B cell (primary cell): ENCODE measurements around the gene HMX2. TPM values are rescaled to one million over a fixed set of nuclear protein-coding genes. Genes with fewer than 3 reads are reported as not detected.

Experiments used
- ATAC-seq: fragments of 200-7000 bp; cut with Tn5 transposase; one replicate; pipeline ENCODE4 v1.10.0; 2021; ENCODE audit warnings: low read depth, mild to moderate bottlenecking, moderate number of reproducible peaks, moderate library complexity
- CTCF ChIA-PET: fragments of 350-600 bp; sonication (Branson Sonifier 250); formaldehyde crosslinking; loops from one replicate; lab custom pipeline; 2021; ENCODE audit warnings: antibody characterized with exemption, inconsistent platforms; lab: Charles Lee
- POLR2A ChIA-PET: fragments of 350-600 bp; sonication (Branson Sonifier 250); formaldehyde crosslinking; loops from one replicate; lab custom pipeline; 2021; ENCODE audit warnings: antibody characterized with exemption; lab: Charles Lee
- DNase-seq: peaks from one replicate; pipeline ENCODE4 v3.0.0; 2013
- H2AFZ ChIP-seq: 2 replicates; pipeline ENCODE4 v1.6.1; 2012; ENCODE audit warnings: mild to moderate bottlenecking, low read depth, low read length; ENCODE audit not compliant: insufficient read depth, poor library complexity, severe bottlenecking
- H3K27ac ChIP-seq, 2 donors: 1 replicate in 1 of 2; 2 replicates in 1 of 2; pipeline ENCODE4 v1.5.1; 2012 to 2013; ENCODE audit warnings: low read length in 2 of 2, mild to moderate bottlenecking in 2 of 2, moderate library complexity in 1 of 2
- H3K27me3 ChIP-seq, 4 experiments: fragments of 200-600 bp in 1 of 4; sonication (generic) in 1 of 4; replicated peaks in 1 of 4; 1 replicate in 2 of 4; 2 replicates in 2 of 4; pipeline versions ENCODE4 v1.6.1 to v1.7.0; 2013 to 2016; ENCODE audit warnings: low read length in 3 of 4, mild to moderate bottlenecking in 2 of 4, mixed read lengths in 1 of 4, moderate library complexity in 1 of 4; ENCODE audit not compliant: insufficient read depth in 4 of 4, control insufficient read depth in 3 of 4; ENCODE audit errors: control extremely low read depth in 1 of 4
- H3K36me3 ChIP-seq, 2 experiments: replicated peaks in 1 of 2; 1 replicate in 1 of 2; 2 replicates in 1 of 2; pipeline versions ENCODE4 v1.6.1 to v1.7.1; 2013; ENCODE audit warnings: low read length in 1 of 2; ENCODE audit not compliant: insufficient read depth in 2 of 2, control insufficient read depth in 1 of 2; ENCODE audit errors: control extremely low read depth in 1 of 2, extremely low read depth in 1 of 2
- H3K4me1 ChIP-seq, 2 donors: fragments of 200-600 bp in 1 of 2; sonication (generic) in 1 of 2; 1 replicate in 1 of 2; 2 replicates in 1 of 2; pipeline versions ENCODE4 v1.5.1 to v1.6.1; 2013 to 2017; ENCODE audit warnings: low read length in 2 of 2; ENCODE audit not compliant: control insufficient read depth in 2 of 2, insufficient read depth in 2 of 2
- H3K4me2 ChIP-seq: replicated peaks from 2 replicates; pipeline ENCODE3; 2012; ENCODE audit warnings: mild to moderate bottlenecking, low read depth, low read length; ENCODE audit not compliant: poor library complexity, severe bottlenecking
- H3K4me3 ChIP-seq, 5 experiments: fragments of 200-600 bp in 1 of 5; sonication (generic) in 1 of 5; 1 replicate in 3 of 5; 2 replicates in 2 of 5; pipeline versions ENCODE4 v1.5.1 to v1.7.0; 2011 to 2016; ENCODE audit warnings: low read length in 4 of 5, mild to moderate bottlenecking in 4 of 5, low read depth in 2 of 5, control low read depth in 1 of 5, moderate library complexity in 1 of 5; ENCODE audit not compliant: insufficient read depth in 1 of 5; ENCODE audit errors: control extremely low read depth in 1 of 5, extremely low read depth in 1 of 5
- H3K79me2 ChIP-seq: fragments of 200-600 bp; sonication (generic); one replicate; pipeline ENCODE4 v1.6.0; 2016; ENCODE audit warnings: low read length; ENCODE audit not compliant: control insufficient read depth, insufficient read depth
- H3K9ac ChIP-seq: fragments of 200-600 bp; sonication (generic); 2 replicates; pipeline ENCODE4 v1.6.1; 2017; ENCODE audit warnings: mild to moderate bottlenecking, low read length, moderate library complexity
- H3K9me3 ChIP-seq, 3 donors: one replicate each; pipeline versions ENCODE4 v1.6.1 to v1.7.1; 2013; ENCODE audit warnings: low read length in 2 of 3; ENCODE audit not compliant: control insufficient read depth in 2 of 3, insufficient read depth in 1 of 3; ENCODE audit errors: control extremely low read depth in 1 of 3
- H4K20me1 ChIP-seq: 2 replicates; pipeline ENCODE4 v1.6.0; 2012; ENCODE audit warnings: mild to moderate bottlenecking, low read length; ENCODE audit not compliant: insufficient read depth, control insufficient read depth, poor library complexity, severe bottlenecking
- H3K27ac Mint-ChIP-seq: one replicate; pipeline ENCODE4 v1.8.0; 2021; ENCODE audit warnings: mixed read lengths
- H3K27me3 Mint-ChIP-seq: one replicate; pipeline ENCODE4 v1.8.0; 2021; ENCODE audit warnings: mixed read lengths
- H3K4me1 Mint-ChIP-seq: one replicate; pipeline ENCODE4 v1.8.0; 2021; ENCODE audit warnings: mixed read lengths
- H3K4me3 Mint-ChIP-seq: one replicate; pipeline ENCODE4 v1.8.0; 2021; ENCODE audit warnings: mixed read lengths
- H3K9me3 Mint-ChIP-seq: one replicate; pipeline ENCODE4 v1.8.0; 2022; ENCODE audit warnings: mixed read lengths; ENCODE audit not compliant: insufficient read depth
- CTCF ChIP-seq: fragments of 200-600 bp; IDR thresholded peaks from one replicate; pipeline ENCODE4 v1.8.0; 2022; ENCODE audit warnings: antibody characterized with exemption, mild to moderate bottlenecking
- EZH2 ChIP-seq: IDR thresholded peaks from 2 replicates; pipeline ENCODE4 v1.6.1; 2012; ENCODE audit warnings: borderline replicate concordance, low read depth, mild to moderate bottlenecking, moderate library complexity, low read length; ENCODE audit not compliant: insufficient read depth, poor library complexity, severe bottlenecking
- WGBS: methylation state at CpG from one replicate; pipeline ENCODE4 v1.1.5; 2013; ENCODE audit warnings: missing lambda C conversion rate; ENCODE audit not compliant: insufficient coverage; 5-methylcytosine and 5-hydroxymethylcytosine counted together
- intact Hi-C: fragments of 100-400 bp; cut with micrococcal nuclease; formaldehyde crosslinking; loops from one replicate; pipeline ENCODE4 v1.10.0; 2022
- polyA plus RNA-seq: library from polyadenylated mRNA; depleted of rRNA; stranded (reverse); fragments of >200 nt; gene quantifications from 2 replicates; pipeline ENCODE4 v1.2.3, GENCODE V29; 2012
- total RNA-seq, 2 donors: library from RNA; stranded (reverse); fragments of 120-200 nt in 1 of 2; gene quantifications; 1 replicate in 1 of 2; 2 replicates in 1 of 2; pipeline versions ENCODE4 v1.2.3 to v1.2.4, GENCODE V29; 2013 to 2022

Gene HMX2
- total and polyA plus RNA-seq, 2 donors (not counting 1 experiment from before 2014, with no cell fraction given): not detected

GRCh38 chr10:123194056-123194455, 46.1 kb downstream of the HMX2 start:
- WGBS: 96% methylated on average over 9 of the region's 9 CpGs
- intact Hi-C loops: no loop called here

More at GRCh38 chr10:123194056-123194455, 46.1 kb downstream of the HMX2 start:
- Histone ChIP-seq H3K36me3 (peaks cover 0 to 10% of the 10 kb centered on the region in 2 experiments), H3K9me3 (no peaks in the 10 kb centered on the region), H3K27ac (no peak overlapping the region), H3K4me2 (no peak overlapping the region), H3K79me2 (no peaks in the 10 kb centered on the region), H3K9ac (no peak overlapping the region), H3K4me3 (no peak overlapping the region), H3K4me1 (no peaks in the 10 kb centered on the region), H3K27me3 (no peaks in the 10 kb centered on the region), H2AFZ (no peak overlapping the region), H4K20me1 (no peaks in the 10 kb centered on the region)
- Mint-ChIP-seq H3K4me3 (no peak overlapping the region), H3K9me3 (no peaks in the 10 kb centered on the region), H3K4me1 (no peaks in the 10 kb centered on the region), H3K27ac (no peak overlapping the region), H3K27me3 (no peaks in the 10 kb centered on the region)
- ATAC-seq (no peak), DNase-seq (no peak)
- ChIA-PET POLR2A (no interaction called here), CTCF (no interaction called here)
- TF ChIP-seq EZH2 (no peak), CTCF (no peak)

Other genes with a start within 250 kb of the HMX2 start
- not detected in 2 replicates for gene FAM24A, start 237.5 kb upstream of the HMX2 start, total RNA-seq
- not detected in 2 replicates for gene FAM24A, start 237.5 kb upstream of the HMX2 start, polyA plus RNA-seq
- gene C10orf88, start 193.9 kb upstream of the HMX2 start, total RNA-seq: 11.1 and 11.9 TPM in 2 replicates
- gene C10orf88, start 193.9 kb upstream of the HMX2 start, polyA plus RNA-seq: 3.6 and 4.1 TPM in 2 replicates
- gene PSTK, start 167.7 kb upstream of the HMX2 start, total RNA-seq: 8.2 and 8.5 TPM in 2 replicates
- gene PSTK, start 167.7 kb upstream of the HMX2 start, polyA plus RNA-seq: 4.2 and 6.7 TPM in 2 replicates
- 24.0 and 24.6 TPM in 2 replicates for gene IKZF5, start 139.3 kb upstream of the HMX2 start, total RNA-seq
- 15.8 and 25.9 TPM in 2 replicates for gene IKZF5, start 139.3 kb upstream of the HMX2 start, polyA plus RNA-seq
- gene ACADSB, start 139.1 kb upstream of the HMX2 start, total RNA-seq: 27.8 and 27.9 TPM in 2 replicates
- gene ACADSB, start 139.1 kb upstream of the HMX2 start, polyA plus RNA-seq: 6.8 and 8.5 TPM in 2 replicates
- not detected in 2 replicates for gene HMX3, start 12.2 kb upstream of the HMX2 start, total RNA-seq
- gene HMX3, start 12.2 kb upstream of the HMX2 start, polyA plus RNA-seq: not detected in 2 replicates
- gene BUB3, start 6.3 kb downstream of the HMX2 start, total RNA-seq: 112 and 115 TPM in 2 replicates
- gene BUB3, start 6.3 kb downstream of the HMX2 start, polyA plus RNA-seq: 111 and 113 TPM in 2 replicates